Endometrial microvascular endothelial cells (primary cell): ENCODE results near the gene ZNF653. TPM values are rescaled to one million over a fixed set of nuclear protein-coding genes. Genes with fewer than 3 reads are reported as not detected.

Experiments
- in situ Hi-C: cut with HindIII; loops from 2 replicates; pipeline ENCODE4 v1.10.0; 2017; ENCODE audit warnings: low sequenced_read_pairs, low pct_unique_long_range_greater_than_20kb; ENCODE audit errors: inconsistent ontology term
- total RNA-seq: library from RNA; depleted of rRNA; stranded (reverse); fragments of >200 nt; gene quantifications from one replicate; pipeline ENCODE4 v1.2.3, GENCODE V29; 2015; ENCODE audit errors: inconsistent ontology term

ZNF653 gene
- total RNA-seq, 1 donor from 2014 or later: 4.6 TPM

GRCh38 chr19:11528551-11529341, 23.1 kb upstream of the ZNF653 start, which contains the start of gene ECSIT:
ECSIT (minus strand) TSS chr19:11529134; CDS start chr19:11519170, 9,964 bp downstream.
- in situ Hi-C loops: no loop called here

GRCh38 chr19:11519138-11519537, 13.5 kb upstream of the ZNF653 start:
- in situ Hi-C loops: no loop called here

GRCh38 chr19:11513946-11514345, 8.3 kb upstream of the ZNF653 start:
- in situ Hi-C loops: no loop called here

GRCh38 chr19:11510444-11510843, 4.8 kb upstream of the ZNF653 start:
- in situ Hi-C loops: no loop called here

GRCh38 chr19:11507370-11508078, 1.9 kb upstream of the ZNF653 start:
- in situ Hi-C loops: no loop called here

GRCh38 chr19:11506967-11507366, 1.3 kb upstream of the ZNF653 start:
- in situ Hi-C loops: no loop called here

GRCh38 chr19:11506101-11506555, 489 bp upstream of the ZNF653 start:
- in situ Hi-C loops: no loop called here

GRCh38 chr19:11505032-11505503, 571 bp downstream of the ZNF653 start:
- in situ Hi-C loops: no loop called here

- in situ Hi-C loops: no loop called here
Measured at GRCh38 chr19:11504502-11505031, 1.1 kb downstream of the ZNF653 start.

GRCh38 chr19:11499890-11500420, 5.7 kb downstream of the ZNF653 start:
- in situ Hi-C loops: no loop called here

- in situ Hi-C loops: no loop called here
Measured at GRCh38 chr19:11499220-11499726, 6.4 kb downstream of the ZNF653 start.

GRCh38 chr19:11496391-11497163, 9.1 kb downstream of the ZNF653 start:
- in situ Hi-C loops: no loop called here

- in situ Hi-C loops: no loop called here
Measured at GRCh38 chr19:11495885-11496284, 9.8 kb downstream of the ZNF653 start.

- in situ Hi-C loops: no loop called here
Measured at GRCh38 chr19:11495481-11495880, 10.2 kb downstream of the ZNF653 start.

GRCh38 chr19:11494634-11495285, 10.9 kb downstream of the ZNF653 start:
- in situ Hi-C loops: no loop called here

- in situ Hi-C loops: no loop called here
Measured at GRCh38 chr19:11489378-11489777, 16.3 kb downstream of the ZNF653 start.

GRCh38 chr19:11486661-11487503, 18.8 kb downstream of the ZNF653 start:
- in situ Hi-C loops: no loop called here
